Subcutaneous adipose tissue (tissue), 4 donors: ENCODE measurements around the gene MVK. TPM values are rescaled to one million over a fixed set of nuclear protein-coding genes. Genes with fewer than 3 reads are reported as not detected.

ENCODE experiments used
- total RNA-seq, 4 donors: library from RNA; depleted of rRNA; stranded (reverse); fragments of >200 nt; gene quantifications; one replicate each; pipeline ENCODE4 v1.1.0, GENCODE V29; 2016
- TF ChIP-seq, protein P1 (sequence below): fragments of 450-650 bp; IDR thresholded peaks from one replicate; pipeline ENCODE4 v1.5.1; 2016; ENCODE audit warnings: low read depth, mild to moderate bottlenecking, control low read depth, antibody characterized with exemption, moderate library complexity

Gene MVK
- total RNA-seq, 4 donors from 2014 or later: 5.4 to 15.1 (median 11.5) TPM

DNA sequence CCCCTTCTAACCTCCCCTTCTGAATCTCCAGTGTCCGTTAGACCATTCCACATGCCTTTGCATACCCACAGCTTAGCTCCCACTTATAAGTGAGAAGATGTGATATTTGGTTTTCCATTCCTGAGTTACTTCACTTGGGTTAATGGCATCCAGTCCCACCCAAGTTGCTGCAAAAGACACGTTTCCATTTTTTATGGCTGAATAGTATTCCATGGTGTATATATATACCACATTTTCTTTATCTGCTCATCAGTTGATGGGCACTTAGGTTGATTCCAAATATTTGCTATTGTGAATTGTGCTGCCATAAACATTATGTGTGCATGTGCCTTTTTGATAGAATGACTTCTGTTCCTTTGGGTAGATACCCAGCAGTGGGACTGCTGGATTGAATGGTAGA, 67.8 kb downstream of the MVK start:
- TF ChIP-seq, protein P1, sequence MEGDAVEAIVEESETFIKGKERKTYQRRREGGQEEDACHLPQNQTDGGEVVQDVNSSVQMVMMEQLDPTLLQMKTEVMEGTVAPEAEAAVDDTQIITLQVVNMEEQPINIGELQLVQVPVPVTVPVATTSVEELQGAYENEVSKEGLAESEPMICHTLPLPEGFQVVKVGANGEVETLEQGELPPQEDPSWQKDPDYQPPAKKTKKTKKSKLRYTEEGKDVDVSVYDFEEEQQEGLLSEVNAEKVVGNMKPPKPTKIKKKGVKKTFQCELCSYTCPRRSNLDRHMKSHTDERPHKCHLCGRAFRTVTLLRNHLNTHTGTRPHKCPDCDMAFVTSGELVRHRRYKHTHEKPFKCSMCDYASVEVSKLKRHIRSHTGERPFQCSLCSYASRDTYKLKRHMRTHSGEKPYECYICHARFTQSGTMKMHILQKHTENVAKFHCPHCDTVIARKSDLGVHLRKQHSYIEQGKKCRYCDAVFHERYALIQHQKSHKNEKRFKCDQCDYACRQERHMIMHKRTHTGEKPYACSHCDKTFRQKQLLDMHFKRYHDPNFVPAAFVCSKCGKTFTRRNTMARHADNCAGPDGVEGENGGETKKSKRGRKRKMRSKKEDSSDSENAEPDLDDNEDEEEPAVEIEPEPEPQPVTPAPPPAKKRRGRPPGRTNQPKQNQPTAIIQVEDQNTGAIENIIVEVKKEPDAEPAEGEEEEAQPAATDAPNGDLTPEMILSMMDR: no peak

DNA sequence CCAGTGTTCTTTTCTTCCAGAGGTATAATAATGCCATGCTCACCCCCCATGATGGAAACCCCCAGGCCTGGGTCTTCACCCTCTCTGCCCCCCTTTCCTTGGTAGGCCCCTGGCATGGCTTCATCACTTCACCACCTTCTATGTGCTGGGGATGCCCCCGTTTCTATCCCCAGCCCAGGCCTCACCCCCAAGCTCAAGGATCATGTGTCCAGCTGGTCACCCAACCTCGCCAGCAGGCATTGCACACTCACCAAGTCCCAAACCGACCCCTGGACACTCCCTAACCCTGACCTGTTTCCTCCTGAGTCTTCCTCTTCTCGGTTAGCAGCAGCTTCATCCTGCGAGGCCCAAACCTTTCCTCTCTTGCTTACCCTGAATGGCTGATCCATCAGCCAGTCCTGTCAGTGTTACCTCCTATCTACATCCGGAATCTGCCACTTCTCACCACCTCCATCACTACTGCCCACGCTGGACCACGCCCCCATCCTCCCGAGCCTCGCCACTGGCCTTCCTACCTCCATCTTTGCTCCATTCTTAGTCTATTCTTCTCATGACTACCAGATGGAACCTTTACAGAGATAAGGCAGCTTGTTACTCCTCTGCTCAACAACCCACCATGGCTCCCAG, 69.0 kb downstream of the MVK start:
- TF ChIP-seq, protein P1: no peak

DNA sequence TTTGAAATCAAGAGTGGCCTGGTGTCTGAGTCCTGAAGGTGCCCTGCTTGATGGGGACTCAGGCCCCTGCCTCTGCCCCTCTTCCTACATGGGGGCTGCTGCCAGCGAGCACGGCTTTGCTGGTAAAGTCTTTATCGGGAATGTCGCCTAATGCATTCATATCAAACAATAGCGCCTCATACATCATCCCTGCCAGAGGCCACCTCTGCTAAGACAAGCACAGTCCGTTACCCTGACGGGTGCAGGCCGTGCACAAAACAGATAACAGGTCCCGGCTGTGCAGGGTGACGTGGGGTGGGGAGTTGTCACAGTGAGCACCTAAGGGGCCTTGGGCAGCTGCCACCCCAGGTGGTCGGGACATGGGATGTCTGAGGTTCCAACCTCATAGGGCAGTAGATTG, 71.6 kb downstream of the MVK start:
- TF ChIP-seq, protein P1: no peak

DNA sequence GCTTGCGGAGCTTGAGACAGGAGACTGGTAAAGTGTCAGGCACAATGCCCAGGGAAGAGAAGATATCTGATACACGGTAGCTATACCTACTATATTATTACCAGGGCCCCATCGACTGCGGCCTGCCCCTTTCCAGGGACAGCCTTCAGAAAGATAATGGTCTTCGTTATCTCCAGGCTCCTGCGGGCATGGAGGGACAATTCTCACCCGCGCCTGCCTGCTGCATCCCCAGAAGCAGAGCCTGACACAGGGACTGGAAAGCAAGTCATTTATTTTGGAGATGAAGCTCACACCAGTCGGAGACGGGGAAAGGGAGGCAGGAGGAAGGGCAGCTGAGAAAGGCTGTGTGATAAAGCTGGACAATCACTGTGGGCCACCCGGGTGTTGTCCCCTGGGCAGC, 72.1 kb downstream of the MVK start:
- TF ChIP-seq, protein P1: no peak

Other genes starting within 250 kb of the MVK start
- gene MYO1H, start 225.9 kb upstream of the MVK start, total RNA-seq: under 1 TPM in 2 of 4 donors, not detected in 2; 0.17 to 0.57 TPM
- 10 to 100 TPM; 52.4 to 70.9 (median 65.2) TPM for gene KCTD10, start 96.5 kb upstream of the MVK start, total RNA-seq
- 10 to 100 TPM; 31.8 to 88.5 (median 45.4) TPM for gene UBE3B, start 96.2 kb upstream of the MVK start, total RNA-seq
- gene MMAB, start 290 bp upstream of the MVK start, total RNA-seq: 10 to 100 TPM; 11.7 to 45.6 (median 24.7) TPM
- gene FAM222A, start 140.0 kb downstream of the MVK start, total RNA-seq: under 1 TPM in 2 of 4 donors, not detected in 2; 0.49 to 0.75 TPM